SJSA1 (cell line): ENCODE data around the gene ACOT7. TPM values are rescaled to one million over a fixed set of nuclear protein-coding genes. Genes with fewer than 3 reads are reported as not detected.
A peak's percentile ranks its signal among the peaks of the same experiment; 100 is the strongest.

Experiments
- DNase-seq, 2 experiments: peaks; one replicate each; pipeline ENCODE4 v3.0.0-alpha.2; 2015 to 2020; ENCODE audit warnings: low spot score in 2 of 2, low read depth in 1 of 2
- H3K27ac ChIP-seq: fragments of 250-450 bp; sonication (Bioruptor Pico); 2 replicates; pipeline ENCODE4 v1.5.1; 2020; ENCODE audit warnings: mild to moderate bottlenecking, moderate library complexity
- H3K27me3 ChIP-seq: fragments of 250-450 bp; sonication (Bioruptor Pico); replicated peaks from 2 replicates; pipeline ENCODE4 v1.5.1; 2020; ENCODE audit warnings: mild to moderate bottlenecking, moderate library complexity
- H3K36me3 ChIP-seq: fragments of 250-450 bp; sonication (Bioruptor Pico); 2 replicates; pipeline ENCODE4 v1.5.1; 2020; ENCODE audit warnings: mild to moderate bottlenecking
- H3K4me1 ChIP-seq: fragments of 250-450 bp; sonication (Bioruptor Pico); replicated peaks from 2 replicates; pipeline ENCODE4 v1.6.1; 2021; ENCODE audit warnings: mild to moderate bottlenecking
- H3K4me3 ChIP-seq: fragments of 250-450 bp; sonication (Bioruptor Pico); 2 replicates; pipeline ENCODE4 v1.5.1; 2020; ENCODE audit warnings: mild to moderate bottlenecking
- H3K9me3 ChIP-seq: fragments of 250-450 bp; sonication (Bioruptor Pico); replicated peaks from 2 replicates; pipeline ENCODE4 v1.5.1; 2020; ENCODE audit warnings: mild to moderate bottlenecking
- total RNA-seq: library from RNA; depleted of rRNA; stranded (reverse); fragments of >200 nt; shearing (Covaris generic); gene quantifications from 2 replicates; pipeline ENCODE4 v1.2.3, GENCODE V29; 2014

Gene ACOT7
- total RNA-seq, 1 experiment from 2014 or later: 33.9 TPM

GRCh38 chr1:6243993-6244392, 149.6 kb downstream of the ACOT7 start, which contains the start of gene HES3:
Gene HES3, plus strand, starts transcription at chr1:6244179. Its CDS starts 187 bp downstream, at chr1:6244366.
- H3K4me1 ChIP-seq: peaks cover 9% of the 10 kb centered on the region
- H3K27ac ChIP-seq: no peak within 1 kb of the TSS
- H3K36me3 ChIP-seq: no peaks in the 10 kb centered on the region
- DNase-seq: no peak
- H3K4me3 ChIP-seq: no peak within 1 kb of the TSS
- H3K9me3 ChIP-seq: no peaks in the 10 kb centered on the region
- H3K27me3 ChIP-seq: peaks cover 71% of the 10 kb centered on the region

GRCh38 chr1:6243053-6243834, 150.3 kb downstream of the ACOT7 start:
- Histone ChIP-seq H3K36me3 (no peaks in the 10 kb centered on the region), H3K4me3 (no peak overlapping the region), H3K27me3 (peaks cover 63% of the 10 kb centered on the region), H3K27ac (no peak overlapping the region), H3K4me1 (peaks cover 9% of the 10 kb centered on the region; the same call in 1 of the 2 replicates), H3K9me3 (no peaks in the 10 kb centered on the region)
- no peak for DNase-seq

DNA sequence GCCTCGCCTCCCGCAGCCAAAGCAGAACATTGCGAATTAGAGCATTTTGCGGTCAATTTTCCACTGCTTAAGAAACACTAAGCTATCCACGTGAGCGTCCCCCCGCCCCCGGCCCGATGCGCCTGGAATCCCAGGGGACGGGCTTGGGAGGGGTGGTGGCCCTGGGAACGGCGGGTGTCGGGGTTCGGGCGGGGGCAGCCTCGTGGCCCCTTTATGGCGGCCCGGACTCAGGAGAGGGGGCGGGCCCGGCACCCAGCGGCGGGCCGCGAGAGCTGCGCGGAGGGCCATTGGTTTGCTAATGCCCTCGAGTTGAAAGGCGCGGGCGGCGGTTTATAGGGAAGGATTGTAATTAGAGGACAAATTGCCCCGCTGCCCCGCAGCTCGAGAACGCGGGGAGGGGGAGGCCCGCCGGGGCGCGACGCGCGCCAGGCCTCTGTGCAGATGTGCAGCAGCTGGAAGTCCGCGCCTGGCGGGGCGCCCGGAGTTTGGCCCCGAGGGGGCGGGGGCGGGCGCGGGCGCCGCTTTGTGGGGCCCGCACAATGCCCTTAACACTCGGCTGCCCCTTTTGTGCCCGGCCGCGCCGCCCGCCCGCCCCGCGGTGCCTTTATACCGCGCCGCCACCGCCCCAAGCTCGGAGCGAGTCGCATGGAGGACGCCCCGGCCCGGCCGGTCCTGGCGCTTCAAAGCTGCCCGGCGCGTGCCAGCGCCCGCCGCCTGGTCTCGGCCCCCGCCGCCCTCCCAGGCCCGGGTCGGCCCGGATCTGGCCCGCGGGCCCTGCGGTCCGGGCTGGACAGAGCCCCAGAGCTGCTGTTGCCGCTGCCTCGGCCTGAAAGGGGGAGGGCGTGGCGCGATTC, 151.5 kb downstream of the ACOT7 start:
- no peaks in the 10 kb centered on the region for H3K36me3 ChIP-seq
- H3K4me3 ChIP-seq: no peak overlapping the region
- no peak overlapping the region for H3K27ac ChIP-seq
- DNase-seq: no peak
- H3K9me3 ChIP-seq: no peaks in the 10 kb centered on the region
- peaks cover 52% of the 10 kb centered on the region for H3K27me3 ChIP-seq
- H3K4me1 ChIP-seq: peaks cover 9% of the 10 kb centered on the region; the same call in 1 of the 2 replicates

- Histone ChIP-seq H3K36me3 (no peaks in the 10 kb centered on the region), H3K27ac (no peak overlapping the region), H3K4me3 (no peak overlapping the region), H3K27me3 (peaks cover 46% of the 10 kb centered on the region), H3K4me1 (peaks cover 10% of the 10 kb centered on the region), H3K9me3 (no peaks in the 10 kb centered on the region)
- no peak for DNase-seq
These were observed 152.3 kb downstream of the ACOT7 start for GRCh38 chr1:6241107-6241886.

GRCh38 chr1:6239950-6240768, 153.4 kb downstream of the ACOT7 start:
- Histone ChIP-seq H3K27ac (no peak overlapping the region), H3K4me3 (no peak overlapping the region), H3K4me1 (peaks cover 11% of the 10 kb centered on the region), H3K9me3 (0 out of 2 replicates have a peak, but pooled peaks cover under 1% of the 10 kb centered on the region), H3K27me3 (peaks cover 37% of the 10 kb centered on the region), H3K36me3 (peaks cover 5% of the 10 kb centered on the region)
- DNase-seq: no peak

GRCh38 chr1:6239213-6239752, 154.3 kb downstream of the ACOT7 start:
- Histone ChIP-seq H3K27ac (no peak overlapping the region), H3K4me1 (peaks cover 19% of the 10 kb centered on the region), H3K27me3 (peaks cover 32% of the 10 kb centered on the region), H3K36me3 (peaks cover 13% of the 10 kb centered on the region), H3K4me3 (no peak overlapping the region), H3K9me3 (0 out of 2 replicates have a peak, but pooled peaks cover 3% of the 10 kb centered on the region)
- DNase-seq: no peak

DNA sequence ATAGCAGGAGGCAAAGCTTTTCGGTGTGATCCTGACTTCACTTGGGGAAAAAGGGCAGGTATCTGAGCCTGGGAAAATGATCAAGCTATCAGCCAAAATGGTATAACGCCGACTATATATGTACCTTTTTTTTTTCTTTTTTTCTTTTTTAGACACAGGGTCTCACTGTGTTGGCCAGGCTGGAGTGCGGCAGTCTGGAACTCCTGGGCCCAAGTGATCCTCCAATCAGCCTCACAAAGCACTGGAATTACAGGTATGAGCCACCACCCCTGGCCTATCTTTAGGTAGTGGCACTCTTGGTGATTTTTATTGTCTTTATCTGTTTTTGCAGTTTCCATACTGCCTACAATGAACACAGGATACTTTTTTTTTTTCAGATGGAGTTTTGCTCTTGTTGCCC, 156.5 kb downstream of the ACOT7 start:
- peaks cover 15% of the 10 kb centered on the region for H3K27me3 ChIP-seq
- no peak overlapping the region for H3K27ac ChIP-seq
- 0 out of 2 replicates have a peak, but pooled peaks cover 3% of the 10 kb centered on the region for H3K9me3 ChIP-seq
- no peak for DNase-seq
- H3K36me3 ChIP-seq: peaks cover 35% of the 10 kb centered on the region
- peaks cover 25% of the 10 kb centered on the region for H3K4me1 ChIP-seq
- H3K4me3 ChIP-seq: no peak overlapping the region

GRCh38 chr1:6235296-6235677, 158.3 kb downstream of the ACOT7 start:
- Histone ChIP-seq H3K4me3 (peak overlapping the region; percentile 99), H3K27me3 (no peaks in the 10 kb centered on the region; the same call in 1 of the 2 replicates), H3K4me1 (peaks cover 23% of the 10 kb centered on the region), H3K27ac (peak overlapping the region; percentile 26; the same call in 1 of the 2 replicates), H3K36me3 (peaks cover 52% of the 10 kb centered on the region), H3K9me3 (0 out of 2 replicates have a peak, but pooled peaks cover 3% of the 10 kb centered on the region)
- DNase-seq: no peak

DNA sequence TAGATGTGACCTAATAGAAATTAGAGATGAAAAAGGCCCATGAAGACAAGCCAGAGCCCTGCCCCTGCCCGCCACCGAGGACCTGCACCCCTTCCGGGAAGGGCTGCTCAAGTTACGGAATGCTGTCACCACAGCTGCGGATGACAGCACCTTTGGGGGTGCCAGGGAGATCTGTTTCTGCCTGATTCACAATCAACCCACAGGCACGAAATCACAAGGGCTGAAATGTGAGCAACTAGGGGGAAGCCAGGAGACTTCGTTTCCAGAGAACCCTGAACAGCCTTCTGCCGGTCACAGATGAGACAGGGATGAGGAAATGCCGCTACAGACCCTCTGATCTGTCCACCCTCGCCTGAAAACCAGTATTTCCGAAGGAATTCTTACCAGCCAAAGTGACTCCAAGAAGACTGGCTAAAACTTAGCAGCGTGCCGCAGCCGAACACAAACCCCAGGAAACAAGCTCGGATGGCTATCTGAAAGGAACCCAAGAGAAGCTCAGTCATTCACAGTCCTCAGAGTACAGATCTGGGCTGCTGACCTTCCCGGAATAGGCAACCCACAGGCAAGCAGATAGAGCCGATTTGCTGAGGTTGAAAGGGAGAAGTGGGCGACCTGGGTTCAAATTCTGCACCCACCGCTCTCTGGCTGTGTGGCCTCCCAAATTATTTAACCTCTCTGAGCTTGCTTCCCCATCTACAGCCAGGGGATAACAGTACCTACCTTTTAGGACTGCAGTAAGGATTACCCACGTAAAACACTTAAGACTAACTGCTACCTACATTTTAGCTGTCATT, 158.9 kb downstream of the ACOT7 start:
- H3K4me3 ChIP-seq: peak overlapping the region; percentile 99
- peaks cover 23% of the 10 kb centered on the region for H3K4me1 ChIP-seq
- H3K27ac ChIP-seq: peak overlapping the region; percentile 26; the same call in 1 of the 2 replicates
- 0 out of 2 replicates have a peak, but pooled peaks cover 3% of the 10 kb centered on the region for H3K9me3 ChIP-seq
- H3K36me3 ChIP-seq: peaks cover 58% of the 10 kb centered on the region
- H3K27me3 ChIP-seq: no peaks in the 10 kb centered on the region; the same call in 1 of the 2 replicates
- DNase-seq: no peak

GRCh38 chr1:6233376-6233775, 160.2 kb downstream of the ACOT7 start:
- Histone ChIP-seq H3K4me3 (no peak overlapping the region), H3K27me3 (no peaks in the 10 kb centered on the region), H3K4me1 (peaks cover 23% of the 10 kb centered on the region), H3K27ac (no peak overlapping the region), H3K36me3 (peaks cover 68% of the 10 kb centered on the region), H3K9me3 (0 out of 2 replicates have a peak, but pooled peaks cover 3% of the 10 kb centered on the region)
- no peak for DNase-seq

GRCh38 chr1:6225651-6226050, 167.9 kb downstream of the ACOT7 start:
- no peak for DNase-seq
- Histone ChIP-seq H3K36me3 (peaks cover 93% of the 10 kb centered on the region), H3K27ac (no peak overlapping the region), H3K4me1 (peaks cover 9% of the 10 kb centered on the region), H3K4me3 (no peak overlapping the region), H3K9me3 (no peaks in the 10 kb centered on the region), H3K27me3 (no peaks in the 10 kb centered on the region)

GRCh38 chr1:6224718-6225117, 168.8 kb downstream of the ACOT7 start:
- no peak overlapping the region for H3K4me3 ChIP-seq
- H3K27ac ChIP-seq: no peak overlapping the region
- peaks cover 9% of the 10 kb centered on the region for H3K4me1 ChIP-seq

More at GRCh38 chr1:6224718-6225117, 168.8 kb downstream of the ACOT7 start:
- peaks cover 92% of the 10 kb centered on the region for H3K36me3 ChIP-seq
- no peaks in the 10 kb centered on the region for H3K9me3 ChIP-seq
- no peaks in the 10 kb centered on the region for H3K27me3 ChIP-seq
- no peak for DNase-seq
